Body of pancreas (tissue), 4 donors: Measurements from ENCODE around the gene TMEM240. TPM values are rescaled to one million over a fixed set of nuclear protein-coding genes. Genes with fewer than 3 reads are reported as not detected.

ENCODE experiments used
- ATAC-seq: fragments of 150-250 bp; one replicate; pipeline ENCODE4 v1.9.1; 2016
- DNase-seq, 4 donors: peaks; one replicate each; pipeline ENCODE4 v3.0.0-alpha.2; 2019
- H3K27ac ChIP-seq, 4 donors: fragments of 200-600 bp; sonication (generic); 1 replicate in 3 of 4; 2 replicates in 1 of 4; pipeline versions ENCODE4 v1.5.1 to v1.6.1; 2016 to 2019; ENCODE audit warnings: mild to moderate bottlenecking in 1 of 4, mixed read lengths in 1 of 4, moderate library complexity in 1 of 4
- H3K27me3 ChIP-seq, 2 donors: fragments of 200-600 bp; sonication (generic); one replicate each; pipeline ENCODE4 v1.6.0; 2016; ENCODE audit warnings: mild to moderate bottlenecking in 1 of 2
- H3K36me3 ChIP-seq, 2 donors: fragments of 200-600 bp; sonication (generic); replicated peaks in 1 of 2; 2 replicates each; pipeline ENCODE4 v1.5.1; 2016; ENCODE audit warnings: low read depth in 2 of 2; ENCODE audit not compliant: insufficient read depth in 1 of 2
- H3K4me1 ChIP-seq: fragments of 200-600 bp; sonication (generic); one replicate; pipeline ENCODE4 v1.6.0; 2016
- H3K4me3 ChIP-seq, 2 donors: fragments of 200-600 bp; sonication (generic); 1 replicate in 1 of 2; 2 replicates in 1 of 2; pipeline ENCODE4 v1.5.1; 2016 to 2019
- H3K9me3 ChIP-seq, 3 donors: fragments of 200-600 bp; sonication (generic); 1 replicate in 2 of 3; 2 replicates in 1 of 3; pipeline ENCODE4 v1.5.1; 2016
- POLR2A ChIP-seq, 3 donors: fragments of 450-650 bp; IDR thresholded peaks; one replicate each; pipeline ENCODE4 v1.6.1; 2016; ENCODE audit warnings: antibody characterized with exemption in 3 of 3, mild to moderate bottlenecking in 2 of 3
- WGBS, 2 donors: methylation state at CpG; one replicate each; pipeline ENCODE4 v1.1.5; 2017; 5-methylcytosine and 5-hydroxymethylcytosine counted together
- intact Hi-C: fragments of 100-400 bp; cut with DNase I; formaldehyde crosslinking; loops from one replicate; pipeline ENCODE4 v1.15.1; 2023
- total RNA-seq, 2 donors: library from RNA; depleted of rRNA; stranded (reverse); fragments of >200 nt; gene quantifications; one replicate each; pipeline ENCODE4 v1.1.0, GENCODE V29; 2016
- TF ChIP-seq, protein P1 (sequence below), 7 experiments: fragments of 450-650 bp in 4 of 7; fragments of 200-600 bp in 3 of 7; sonication (generic) in 3 of 7; IDR thresholded peaks; one replicate each; pipeline ENCODE4 v1.5.1; 2016 to 2019; ENCODE audit warnings: antibody characterized with exemption in 7 of 7

The TMEM240 gene
- total RNA-seq, 2 donors from 2014 or later: 1.0 to 3.6 TPM

DNA sequence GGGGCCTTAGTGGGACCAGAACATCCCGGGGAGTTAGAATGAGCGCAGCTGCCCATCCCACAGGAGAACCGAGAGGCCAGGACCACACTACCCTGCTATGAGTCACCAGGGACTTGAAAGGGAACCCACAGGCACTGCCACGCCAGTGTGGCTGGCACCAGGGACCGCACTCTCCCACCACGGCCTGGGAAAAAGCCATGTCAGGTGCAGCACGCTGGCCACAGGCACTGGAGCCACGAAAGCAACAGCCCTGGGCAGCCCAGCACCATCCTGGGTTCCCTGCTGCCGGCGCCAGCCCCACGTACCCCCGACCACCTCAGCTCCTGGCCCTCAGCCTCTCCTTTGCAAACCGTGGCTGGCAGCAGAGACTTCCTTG is 14.1 kb upstream of the TMEM240 start:
- no peak overlapping the region for H3K27ac ChIP-seq

DNA sequence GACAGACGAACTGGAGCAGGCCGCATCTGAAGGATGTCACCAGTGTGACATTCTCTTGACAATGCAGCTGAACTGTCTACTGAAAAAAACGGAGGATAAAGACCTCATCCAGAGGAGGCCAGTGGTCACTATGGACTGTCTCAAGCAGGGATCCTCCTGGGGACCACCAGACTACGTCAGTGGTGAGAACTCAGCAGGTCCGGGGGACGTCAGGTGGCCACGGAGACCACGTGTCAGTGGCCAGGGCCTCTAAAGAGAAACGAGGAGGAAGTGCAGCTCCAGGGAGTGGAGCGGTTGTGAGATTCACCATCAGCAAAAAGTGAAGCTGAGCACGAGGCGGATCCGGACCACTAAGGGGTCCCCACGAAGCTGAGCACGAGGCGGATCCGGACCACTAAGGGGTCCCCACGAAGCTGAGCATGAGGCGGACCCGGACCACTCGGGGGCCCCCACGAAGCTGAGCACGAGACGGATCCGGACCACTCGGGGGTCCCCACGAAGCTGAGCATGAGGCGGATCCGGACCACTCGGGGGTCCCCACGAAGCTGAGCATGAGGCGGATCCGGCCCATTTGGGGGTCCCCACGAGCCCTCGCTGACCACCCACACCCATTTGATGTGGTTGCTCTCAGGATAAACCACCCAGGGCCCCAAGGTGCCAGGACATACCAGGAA is 13.5 kb upstream of the TMEM240 start:
- Histone ChIP-seq H3K4me1 (peaks cover 17% of the 10 kb centered on the region), H3K4me3 (no peak overlapping the region), H3K36me3 (no peaks in the 10 kb centered on the region), H3K9me3 (no peaks in the 10 kb centered on the region), H3K27ac (no peak overlapping the region), H3K27me3 (no peaks in the 10 kb centered on the region)
- intact Hi-C loops: no loop called here
- DNase-seq (no peak), ATAC-seq (no peak)
- 86 to 91% methylated on average over 31 to 35 of the region's 35 CpGs for WGBS, 2 donors
- no peak for TF ChIP-seq POLR2A (IDR thresholded peaks at IDR 0.05)
- TF ChIP-seq, protein P1, sequence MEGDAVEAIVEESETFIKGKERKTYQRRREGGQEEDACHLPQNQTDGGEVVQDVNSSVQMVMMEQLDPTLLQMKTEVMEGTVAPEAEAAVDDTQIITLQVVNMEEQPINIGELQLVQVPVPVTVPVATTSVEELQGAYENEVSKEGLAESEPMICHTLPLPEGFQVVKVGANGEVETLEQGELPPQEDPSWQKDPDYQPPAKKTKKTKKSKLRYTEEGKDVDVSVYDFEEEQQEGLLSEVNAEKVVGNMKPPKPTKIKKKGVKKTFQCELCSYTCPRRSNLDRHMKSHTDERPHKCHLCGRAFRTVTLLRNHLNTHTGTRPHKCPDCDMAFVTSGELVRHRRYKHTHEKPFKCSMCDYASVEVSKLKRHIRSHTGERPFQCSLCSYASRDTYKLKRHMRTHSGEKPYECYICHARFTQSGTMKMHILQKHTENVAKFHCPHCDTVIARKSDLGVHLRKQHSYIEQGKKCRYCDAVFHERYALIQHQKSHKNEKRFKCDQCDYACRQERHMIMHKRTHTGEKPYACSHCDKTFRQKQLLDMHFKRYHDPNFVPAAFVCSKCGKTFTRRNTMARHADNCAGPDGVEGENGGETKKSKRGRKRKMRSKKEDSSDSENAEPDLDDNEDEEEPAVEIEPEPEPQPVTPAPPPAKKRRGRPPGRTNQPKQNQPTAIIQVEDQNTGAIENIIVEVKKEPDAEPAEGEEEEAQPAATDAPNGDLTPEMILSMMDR (IDR thresholded peaks at IDR 0.05): no peak

More for the DNA sequence above, 14.1 kb upstream of the TMEM240 start:
- no peak for ATAC-seq
- Histone ChIP-seq H3K4me3 (no peak overlapping the region), H3K36me3 (no peaks in the 10 kb centered on the region), H3K9me3 (no peaks in the 10 kb centered on the region), H3K4me1 (peaks cover 17% of the 10 kb centered on the region), H3K27me3 (no peaks in the 10 kb centered on the region)
- intact Hi-C loops: no loop called here
- no peak for TF ChIP-seq POLR2A (IDR thresholded peaks at IDR 0.05)
- TF ChIP-seq, protein P1 (IDR thresholded peaks at IDR 0.05): no peak
- WGBS, 2 donors: 75 to 85% methylated on average over 4 to 13 of the region's 13 CpGs
- DNase-seq: no peak

DNA sequence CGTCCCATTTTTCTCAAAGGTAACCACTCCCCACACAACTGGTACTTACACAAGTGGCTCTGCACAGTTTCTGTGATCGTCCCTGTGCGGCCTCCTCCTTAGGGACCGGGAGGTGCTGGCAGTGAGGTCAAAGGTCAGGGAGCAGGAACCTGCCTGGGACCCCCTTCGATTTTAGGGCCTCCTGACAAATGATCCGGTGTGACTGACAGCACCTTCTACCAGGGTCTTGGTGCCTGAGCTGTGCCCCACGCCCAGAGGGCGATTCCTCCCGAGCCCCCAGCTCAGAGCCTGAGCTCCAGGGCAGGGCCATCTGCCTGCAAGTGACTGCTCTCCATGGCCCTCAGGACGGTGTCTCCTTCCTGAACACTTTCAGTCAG is 11.8 kb upstream of the TMEM240 start:
- Histone ChIP-seq H3K4me3 (no peak overlapping the region), H3K36me3 (no peaks in the 10 kb centered on the region), H3K9me3 (no peaks in the 10 kb centered on the region), H3K4me1 (peaks cover 17% of the 10 kb centered on the region), H3K27me3 (no peaks in the 10 kb centered on the region), H3K27ac (no peak overlapping the region)
- intact Hi-C loops: no loop called here
- 67% methylated on average over 10 of the region's 10 CpGs; no CpG with 5 or more reads in 1 of the 2 donors for WGBS, 2 donors
- ATAC-seq (no peak), DNase-seq (no peak)
- TF ChIP-seq, protein P1 (IDR thresholded peaks at IDR 0.05): no peak
- TF ChIP-seq POLR2A (IDR thresholded peaks at IDR 0.05): no peak

DNA sequence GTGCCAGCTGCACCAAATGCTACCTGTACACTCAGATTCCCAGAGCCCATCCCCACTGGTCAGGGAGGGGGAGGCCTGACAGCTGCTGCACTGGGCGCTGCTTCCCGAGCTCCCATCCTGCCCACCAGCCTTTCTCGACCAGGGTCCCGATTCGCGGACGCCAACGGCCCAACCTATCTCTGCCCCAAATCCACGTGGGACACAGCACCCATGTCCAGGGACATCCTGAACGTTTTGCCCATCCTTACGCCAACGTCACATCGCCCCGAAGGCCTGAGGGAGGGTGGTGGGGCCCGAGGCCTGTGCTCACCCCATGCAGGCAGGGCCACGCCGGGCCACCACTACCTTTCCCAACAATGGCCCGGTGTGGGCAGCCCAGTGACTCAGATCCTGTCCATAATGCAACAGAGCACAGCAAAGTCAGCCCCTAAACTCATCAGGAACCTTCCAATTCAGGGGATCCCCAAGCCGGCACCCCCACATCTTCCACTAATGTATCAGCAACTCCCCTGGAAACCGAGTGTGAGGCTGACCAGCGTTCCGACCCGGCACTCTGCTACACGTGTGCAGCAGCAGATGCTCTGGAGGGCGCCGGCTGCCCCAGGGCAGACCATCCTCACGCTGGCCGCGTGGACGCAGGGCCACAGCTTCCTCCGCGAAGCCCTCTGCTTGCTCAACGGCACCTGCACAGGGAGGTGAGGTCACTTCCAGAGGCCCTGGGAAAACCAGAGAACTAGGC is 11.3 kb upstream of the TMEM240 start:
- Histone ChIP-seq H3K4me1 (peaks cover 17% of the 10 kb centered on the region), H3K27ac (peak overlapping the region in 1 of 4 donors; percentile 18), H3K9me3 (no peaks in the 10 kb centered on the region), H3K27me3 (no peaks in the 10 kb centered on the region), H3K36me3 (no peaks in the 10 kb centered on the region), H3K4me3 (no peak overlapping the region)
- WGBS, 2 donors: 65 to 69% methylated on average over 12 to 33 of the region's 33 CpGs
- DNase-seq: peak in 1 of 4 donors; percentile 45
- ATAC-seq: peak; percentile 21
- intact Hi-C loops: no loop called here
- TF ChIP-seq, protein P1 (IDR thresholded peaks at IDR 0.05): no peak
- TF ChIP-seq POLR2A (IDR thresholded peaks at IDR 0.05): no peak
